B cell (primary cell): ENCODE data around the gene TNFRSF6B.

Experiments used
- EZH2 ChIP-seq: IDR thresholded peaks from 2 replicates; pipeline ENCODE4 v1.6.1; 2012; ENCODE audit warnings: borderline replicate concordance, low read depth, mild to moderate bottlenecking, moderate library complexity, low read length; ENCODE audit not compliant: insufficient read depth, poor library complexity, severe bottlenecking
- TF ChIP-seq, protein P1 (sequence below): fragments of 200-600 bp; IDR thresholded peaks from one replicate; pipeline ENCODE4 v1.8.0; 2022; ENCODE audit warnings: antibody characterized with exemption, mild to moderate bottlenecking

- TF ChIP-seq, protein P1, sequence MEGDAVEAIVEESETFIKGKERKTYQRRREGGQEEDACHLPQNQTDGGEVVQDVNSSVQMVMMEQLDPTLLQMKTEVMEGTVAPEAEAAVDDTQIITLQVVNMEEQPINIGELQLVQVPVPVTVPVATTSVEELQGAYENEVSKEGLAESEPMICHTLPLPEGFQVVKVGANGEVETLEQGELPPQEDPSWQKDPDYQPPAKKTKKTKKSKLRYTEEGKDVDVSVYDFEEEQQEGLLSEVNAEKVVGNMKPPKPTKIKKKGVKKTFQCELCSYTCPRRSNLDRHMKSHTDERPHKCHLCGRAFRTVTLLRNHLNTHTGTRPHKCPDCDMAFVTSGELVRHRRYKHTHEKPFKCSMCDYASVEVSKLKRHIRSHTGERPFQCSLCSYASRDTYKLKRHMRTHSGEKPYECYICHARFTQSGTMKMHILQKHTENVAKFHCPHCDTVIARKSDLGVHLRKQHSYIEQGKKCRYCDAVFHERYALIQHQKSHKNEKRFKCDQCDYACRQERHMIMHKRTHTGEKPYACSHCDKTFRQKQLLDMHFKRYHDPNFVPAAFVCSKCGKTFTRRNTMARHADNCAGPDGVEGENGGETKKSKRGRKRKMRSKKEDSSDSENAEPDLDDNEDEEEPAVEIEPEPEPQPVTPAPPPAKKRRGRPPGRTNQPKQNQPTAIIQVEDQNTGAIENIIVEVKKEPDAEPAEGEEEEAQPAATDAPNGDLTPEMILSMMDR, result no peak
- no peak for TF ChIP-seq EZH2
Measured at GRCh38 chr20:63701329-63702035, 5.0 kb downstream of the TNFRSF6B start.
